22Rv1 (cell line): ENCODE results near the gene HOXA3.

Source experiments
- CTCF ChIP-seq: fragments of 450-650 bp; IDR thresholded peaks from 2 replicates; pipeline ENCODE4 v1.5.1; 2017; ENCODE audit warnings: mild to moderate bottlenecking
- ZFX ChIP-seq: fragments of 450-650 bp; IDR thresholded peaks from 2 replicates; pipeline ENCODE4 v1.6.1; 2017; ENCODE audit warnings: antibody characterized with exemption, borderline replicate concordance

- TF ChIP-seq CTCF (no peak), ZFX (no peak)
These were observed 6.4 kb downstream of the HOXA3 start for GRCh38 chr7:27145914-27146412.
